ENCODE results near the gene LRRN1. TPM values are rescaled to one million over a fixed set of nuclear protein-coding genes. Genes with fewer than 3 reads are reported as not detected.

The LRRN1 gene
- total and polyA plus RNA-seq, 2 experiments from 2014 or later = 27.9 to 28.5 TPM

- Histone ChIP-seq H3K36me3 (replicated peaks; ENCODE audit: insufficient read depth, low read depth) (no peaks in the 10 kb centered on the region), H3K4me1 (ENCODE audit: insufficient read depth) (peaks cover 6% of the 10 kb centered on the region), H2AFZ (no peak overlapping the region), H4K20me1 (ENCODE audit: insufficient read depth, poor library complexity, severe bottlenecking) (no peaks in the 10 kb centered on the region), H3K27ac (no peak overlapping the region), H3K27me3 (no peaks in the 10 kb centered on the region), H3K9me3 (ENCODE audit: low read depth) (no peaks in the 10 kb centered on the region), H3K79me2 (no peaks in the 10 kb centered on the region), H3K9me2 (replicated peaks; ENCODE audit: insufficient read depth) (no peaks in the 10 kb centered on the region), H3K4me3 (no peak overlapping the region), H3K4me2 (no peak overlapping the region)
- DNase-seq (ENCODE audit: low spot score) = no peak
- WGBS (ENCODE audit: low lambda C conversion rate, missing lambda C conversion rate) = 79% methylated on average over 8 of the region's 8 CpGs
- TF ChIP-seq EZH2 (IDR thresholded peaks at IDR 0.05; ENCODE audit: borderline replicate concordance) (no peak), EZH2phosphoT487 (IDR thresholded peaks at IDR 0.05; ENCODE audit: low read depth, severe bottlenecking, unreplicated experiment) (no peak)
- TF ChIP-seq, protein P1, sequence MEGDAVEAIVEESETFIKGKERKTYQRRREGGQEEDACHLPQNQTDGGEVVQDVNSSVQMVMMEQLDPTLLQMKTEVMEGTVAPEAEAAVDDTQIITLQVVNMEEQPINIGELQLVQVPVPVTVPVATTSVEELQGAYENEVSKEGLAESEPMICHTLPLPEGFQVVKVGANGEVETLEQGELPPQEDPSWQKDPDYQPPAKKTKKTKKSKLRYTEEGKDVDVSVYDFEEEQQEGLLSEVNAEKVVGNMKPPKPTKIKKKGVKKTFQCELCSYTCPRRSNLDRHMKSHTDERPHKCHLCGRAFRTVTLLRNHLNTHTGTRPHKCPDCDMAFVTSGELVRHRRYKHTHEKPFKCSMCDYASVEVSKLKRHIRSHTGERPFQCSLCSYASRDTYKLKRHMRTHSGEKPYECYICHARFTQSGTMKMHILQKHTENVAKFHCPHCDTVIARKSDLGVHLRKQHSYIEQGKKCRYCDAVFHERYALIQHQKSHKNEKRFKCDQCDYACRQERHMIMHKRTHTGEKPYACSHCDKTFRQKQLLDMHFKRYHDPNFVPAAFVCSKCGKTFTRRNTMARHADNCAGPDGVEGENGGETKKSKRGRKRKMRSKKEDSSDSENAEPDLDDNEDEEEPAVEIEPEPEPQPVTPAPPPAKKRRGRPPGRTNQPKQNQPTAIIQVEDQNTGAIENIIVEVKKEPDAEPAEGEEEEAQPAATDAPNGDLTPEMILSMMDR (IDR thresholded peaks at IDR 0.05; ENCODE audit: poor library complexity) = no peak
These were observed 49.7 kb downstream of the LRRN1 start for GRCh38 chr3:3848923-3849275.

DNA sequence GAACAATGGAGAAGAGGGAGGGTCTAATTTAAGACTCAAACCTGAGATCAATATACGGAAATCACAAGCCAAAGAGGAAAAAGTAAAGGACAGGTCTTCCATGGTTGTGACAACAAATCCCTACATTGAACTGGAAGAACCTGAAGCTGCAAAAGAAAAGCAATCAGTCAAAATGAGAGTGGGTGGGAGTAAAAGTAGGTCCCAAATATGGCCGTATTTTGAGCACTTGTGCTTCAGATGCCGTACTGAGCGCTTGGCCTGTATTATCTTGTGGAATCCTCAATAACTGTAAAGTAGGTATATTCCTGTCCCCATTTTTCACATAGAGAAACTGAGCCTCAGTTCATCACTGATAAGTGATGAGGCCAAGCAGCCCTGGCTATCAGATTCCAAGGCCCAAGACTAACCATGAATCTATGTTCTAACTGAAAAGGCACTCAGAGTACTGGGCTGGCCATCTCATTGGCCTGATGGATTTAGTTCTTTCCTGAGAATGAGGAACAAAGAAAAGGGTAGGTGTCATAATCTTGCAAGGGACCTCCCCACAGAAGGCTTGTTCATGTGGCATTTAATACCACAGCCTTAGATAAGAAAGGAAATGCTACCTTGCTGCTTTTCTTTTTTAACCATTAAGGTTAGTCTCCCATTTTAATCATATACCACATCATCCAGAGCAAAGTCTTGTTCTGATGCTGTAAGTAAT is 52.5 kb downstream of the LRRN1 start:
- no peak for TF ChIP-seq EZH2 (IDR thresholded peaks at IDR 0.05; ENCODE audit: borderline replicate concordance)
- TF ChIP-seq EZH2phosphoT487 (IDR thresholded peaks at IDR 0.05; ENCODE audit: low read depth, severe bottlenecking, unreplicated experiment) = no peak
- TF ChIP-seq, protein P1 (IDR thresholded peaks at IDR 0.05; ENCODE audit: poor library complexity) = no peak
- H3K9me2 ChIP-seq (replicated peaks; ENCODE audit: insufficient read depth) = no peaks in the 10 kb centered on the region
- 96% methylated on average over 4 of the region's 4 CpGs for WGBS (ENCODE audit: low lambda C conversion rate, missing lambda C conversion rate)
- H3K9me3 ChIP-seq (ENCODE audit: low read depth) = no peaks in the 10 kb centered on the region
- no peaks in the 10 kb centered on the region for H4K20me1 ChIP-seq (ENCODE audit: insufficient read depth, poor library complexity, severe bottlenecking)
- no peak overlapping the region for H3K4me2 ChIP-seq
- no peaks in the 10 kb centered on the region for H3K36me3 ChIP-seq (replicated peaks; ENCODE audit: insufficient read depth, low read depth)
- no peak overlapping the region for H3K27ac ChIP-seq
- H3K4me1 ChIP-seq (ENCODE audit: insufficient read depth) = peaks cover 6% of the 10 kb centered on the region
- H2AFZ ChIP-seq = no peak overlapping the region
- H3K79me2 ChIP-seq = no peaks in the 10 kb centered on the region
- DNase-seq (ENCODE audit: low spot score) = no peak
- no peak overlapping the region for H3K4me3 ChIP-seq
- H3K27me3 ChIP-seq = no peaks in the 10 kb centered on the region

- TF ChIP-seq EZH2phosphoT487 (IDR thresholded peaks at IDR 0.05; ENCODE audit: low read depth, severe bottlenecking, unreplicated experiment) = no peak
- TF ChIP-seq, protein P1 (IDR thresholded peaks at IDR 0.05; ENCODE audit: poor library complexity) = no peak
- no peak for TF ChIP-seq EZH2 (IDR thresholded peaks at IDR 0.05; ENCODE audit: borderline replicate concordance)
- no peaks in the 10 kb centered on the region for H3K9me3 ChIP-seq (ENCODE audit: low read depth)
- WGBS (ENCODE audit: low lambda C conversion rate, missing lambda C conversion rate) = 89% methylated on average over 1 of the region's 1 CpG
- H3K9me2 ChIP-seq (replicated peaks; ENCODE audit: insufficient read depth) = no peaks in the 10 kb centered on the region
- no peaks in the 10 kb centered on the region for H4K20me1 ChIP-seq (ENCODE audit: insufficient read depth, poor library complexity, severe bottlenecking)
- no peaks in the 10 kb centered on the region for H3K27me3 ChIP-seq
- no peaks in the 10 kb centered on the region for H3K4me1 ChIP-seq (ENCODE audit: insufficient read depth)
- H2AFZ ChIP-seq = no peak overlapping the region
- H3K4me2 ChIP-seq = no peak overlapping the region
- H3K36me3 ChIP-seq (replicated peaks; ENCODE audit: insufficient read depth, low read depth) = no peaks in the 10 kb centered on the region
- no peaks in the 10 kb centered on the region for H3K79me2 ChIP-seq
- H3K27ac ChIP-seq = no peak overlapping the region
- no peak overlapping the region for H3K4me3 ChIP-seq
- no peak for DNase-seq (ENCODE audit: low spot score)
These were observed 54.3 kb downstream of the LRRN1 start for GRCh38 chr3:3853544-3853943.
